Stomach smooth muscle (tissue), 2 donors: ENCODE measurements around the gene CD164L2.

ENCODE experiments used
- H3K27ac ChIP-seq: one replicate; pipeline ENCODE4 v1.7.0; 2013; ENCODE audit warnings: mild to moderate bottlenecking, low read length, inconsistent platforms
- H3K27me3 ChIP-seq, 2 donors: one replicate each; pipeline ENCODE4 v1.7.0; 2013; ENCODE audit warnings: low read length in 2 of 2; ENCODE audit not compliant: insufficient read depth in 2 of 2, control insufficient read depth in 1 of 2
- H3K36me3 ChIP-seq, 2 donors: one replicate each; pipeline ENCODE4 v1.7.0; 2013; ENCODE audit warnings: low read length in 2 of 2; ENCODE audit not compliant: control insufficient read depth in 2 of 2, insufficient read depth in 2 of 2
- H3K4me1 ChIP-seq: one replicate; pipeline ENCODE4 v1.7.0; 2013; ENCODE audit warnings: low read length; ENCODE audit not compliant: control insufficient read depth, insufficient read depth
- H3K4me3 ChIP-seq, 2 donors: one replicate each; pipeline ENCODE4 v1.7.0; 2013; ENCODE audit warnings: low read length in 2 of 2
- H3K9ac ChIP-seq, 2 donors: one replicate each; pipeline ENCODE4 v1.7.0; 2013; ENCODE audit warnings: low read length in 2 of 2, mild to moderate bottlenecking in 1 of 2
- H3K9me3 ChIP-seq, 2 donors: one replicate each; pipeline ENCODE4 v1.7.0; 2013; ENCODE audit warnings: low read length in 2 of 2; ENCODE audit not compliant: control insufficient read depth in 2 of 2
- donor health status: healthy.
- donor health status: Pancreatic carcinoma.

CD164L2 gene

DNA sequence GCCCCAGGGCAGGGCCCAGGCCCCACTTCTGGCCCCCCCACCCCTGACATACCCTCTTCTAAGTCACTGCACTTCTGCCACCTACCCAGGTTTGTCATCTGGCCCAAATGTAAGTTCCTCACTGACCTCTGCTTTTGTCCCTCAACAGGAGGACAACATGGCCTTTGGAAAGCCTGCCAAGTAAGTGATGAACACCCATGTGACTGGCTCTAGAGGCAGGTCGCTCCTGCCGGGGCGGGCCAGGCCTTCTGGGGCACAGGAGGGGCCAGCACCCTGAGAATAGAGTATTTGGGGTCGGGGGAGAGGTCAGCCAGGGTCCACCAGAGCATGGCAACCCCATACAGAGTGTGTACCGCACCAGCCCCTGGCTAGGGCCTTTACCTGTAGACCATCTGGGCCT, 51.2 kb downstream of the CD164L2 start:
- no peaks in the 10 kb centered on the region for H3K27me3 ChIP-seq
- peaks cover 50 to 61% of the 10 kb centered on the region in 2 donors for H3K36me3 ChIP-seq
- H3K4me1 ChIP-seq = peaks cover 2% of the 10 kb centered on the region
- H3K4me3 ChIP-seq = no peak overlapping the region
- no peak overlapping the region for H3K9ac ChIP-seq
- H3K27ac ChIP-seq = no peak overlapping the region
- H3K9me3 ChIP-seq = no peaks in the 10 kb centered on the region

DNA sequence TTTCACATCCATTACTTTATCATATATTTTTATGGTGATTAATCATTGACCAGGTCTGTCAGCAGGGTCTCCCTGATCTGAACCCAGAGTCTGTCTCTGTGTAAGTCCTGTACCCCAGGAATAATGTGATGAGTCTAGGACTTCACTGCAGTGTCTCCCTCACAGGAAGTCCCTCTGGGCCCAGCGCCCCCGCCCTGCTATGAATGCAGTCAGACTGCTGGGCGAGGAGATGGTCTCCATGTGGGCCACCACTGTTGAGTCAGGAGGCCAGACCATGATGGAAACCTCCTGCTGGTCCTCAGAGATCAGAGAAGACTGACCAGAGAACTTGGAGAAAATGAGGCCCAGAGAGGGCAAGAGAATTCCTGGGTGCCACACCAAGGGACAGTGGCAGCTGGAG, 51.7 kb downstream of the CD164L2 start:
- Histone ChIP-seq H3K36me3 (peaks cover 48 to 61% of the 10 kb centered on the region in 2 donors), H3K27ac (no peak overlapping the region), H3K9ac (no peak overlapping the region), H3K4me1 (peaks cover 4% of the 10 kb centered on the region), H3K27me3 (no peaks in the 10 kb centered on the region), H3K9me3 (no peaks in the 10 kb centered on the region), H3K4me3 (no peak overlapping the region)

DNA sequence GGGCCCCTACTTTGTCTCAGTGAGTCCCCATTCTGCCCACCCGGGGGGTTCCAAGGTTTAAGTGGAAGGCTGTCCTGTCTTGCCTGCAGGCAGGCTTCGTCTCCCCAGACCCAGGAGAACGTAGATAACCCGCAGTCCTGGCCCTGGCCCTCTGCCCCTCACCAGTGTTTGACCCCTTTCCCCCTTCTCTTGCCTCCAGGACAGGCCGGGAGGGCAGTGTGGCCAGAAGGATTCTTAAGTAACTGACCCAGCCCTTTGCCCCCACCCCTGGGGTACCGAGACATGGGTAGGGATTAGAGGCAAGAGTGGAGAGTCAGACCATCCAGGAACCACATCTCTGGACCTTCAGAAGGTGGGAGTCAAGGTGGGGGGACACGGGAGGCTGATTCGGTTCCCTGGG, 52.3 kb downstream of the CD164L2 start:
- no peak overlapping the region for H3K27ac ChIP-seq

More for the DNA sequence above, 52.3 kb downstream of the CD164L2 start:
- peaks cover 45 to 57% of the 10 kb centered on the region in 2 donors for H3K36me3 ChIP-seq
- H3K9me3 ChIP-seq = no peaks in the 10 kb centered on the region
- no peak overlapping the region for H3K9ac ChIP-seq
- no peaks in the 10 kb centered on the region for H3K27me3 ChIP-seq
- no peak overlapping the region for H3K4me3 ChIP-seq
- H3K4me1 ChIP-seq = peaks cover 7% of the 10 kb centered on the region
